SK-N-SH (cell line): ENCODE data around the gene OTOA.

ENCODE experiments used
- CTCF ChIP-seq: fragments of 200-600 bp; sonication (generic); IDR thresholded peaks from 2 replicates; pipeline ENCODE4 v1.6.1; 2017; ENCODE audit warnings: antibody characterized with exemption, mild to moderate bottlenecking, moderate library complexity
- EP300 ChIP-seq, 2 experiments: IDR thresholded peaks; 2 replicates each; pipeline versions ENCODE4 v1.4.0 to v1.6.1; 2012; ENCODE audit warnings: borderline replicate concordance in 1 of 2, low read depth in 1 of 2, low read length in 1 of 2
- EZH2phosphoT487 ChIP-seq: fragments of 200-600 bp; sonication (generic); IDR thresholded peaks from 2 replicates; pipeline ENCODE4 v1.6.1; 2017; ENCODE audit warnings: low read depth, mixed run types, mild to moderate bottlenecking, antibody characterized with exemption, moderate library complexity, borderline replicate concordance
- FOXM1 ChIP-seq: IDR thresholded peaks from 2 replicates; pipeline ENCODE4 v1.4.0; 2012; ENCODE audit warnings: low read depth, mild to moderate bottlenecking
- GABPA ChIP-seq: IDR thresholded peaks from 2 replicates; pipeline ENCODE4 v1.4.0; 2012; ENCODE audit warnings: low read depth, mild to moderate bottlenecking
- NFIC ChIP-seq: IDR thresholded peaks from 2 replicates; pipeline ENCODE4 v1.4.0; 2012; ENCODE audit warnings: borderline replicate concordance
- PBX3 ChIP-seq: IDR thresholded peaks from 2 replicates; pipeline ENCODE4; 2012
- POLR2AphosphoS5 ChIP-seq: IDR thresholded peaks from 2 replicates; pipeline ENCODE4 v1.6.1; 2012; ENCODE audit warnings: low read depth, low read length
- REST ChIP-seq: IDR thresholded peaks from 2 replicates; pipeline ENCODE4 v1.6.1; 2012; ENCODE audit warnings: mild to moderate bottlenecking, low read depth, low read length, moderate library complexity
- RXRA ChIP-seq: IDR thresholded peaks from 2 replicates; pipeline ENCODE4 v1.4.0; 2012; ENCODE audit warnings: low read depth, mild to moderate bottlenecking, borderline replicate concordance
- SMC3 ChIP-seq: IDR thresholded peaks from 2 replicates; pipeline ENCODE4 v1.6.1; 2012; ENCODE audit warnings: low read depth, low read length, improper control_type of control experiment
- USF1 ChIP-seq: IDR thresholded peaks from 2 replicates; pipeline ENCODE4 v1.4.0; 2012; ENCODE audit warnings: low read depth, borderline replicate concordance

DNA sequence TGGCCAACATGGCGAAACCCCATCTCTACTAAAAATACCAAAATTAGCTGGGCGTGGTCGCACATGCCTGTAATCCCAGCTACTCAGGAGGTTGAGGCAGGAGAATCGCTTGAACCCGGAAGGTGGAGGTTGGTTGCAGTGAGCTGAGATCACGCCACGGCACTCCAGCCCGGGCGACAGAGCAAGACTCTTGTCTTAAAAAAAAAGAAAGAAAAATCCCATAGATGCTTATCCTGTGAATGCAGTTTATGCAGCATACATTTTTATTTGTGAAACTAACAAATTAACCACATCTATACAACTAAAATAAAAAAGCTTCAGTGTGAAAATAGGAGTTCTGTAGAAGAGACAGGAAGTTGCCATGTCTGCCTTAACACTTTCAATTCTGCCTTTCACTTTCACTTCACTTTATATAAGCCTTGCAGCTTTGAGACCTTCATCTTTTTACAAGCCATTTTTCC lies 18.5 kb upstream of the OTOA start:
- TF ChIP-seq CTCF (no peak), NFIC (no peak), POLR2AphosphoS5 (no peak), EZH2phosphoT487 (no peak), REST (no peak), FOXM1 (no peak), EP300 (IDR thresholded peaks at IDR 0.05; ENCODE audit: borderline replicate concordance in 1 of 2, low read depth in 1 of 2, low read length in 1 of 2) (no peak), PBX3 (no peak), RXRA (no peak), USF1 (no peak), SMC3 (no peak), GABPA (no peak)
